SK-N-SH (cell line): ENCODE results near the gene LRRIQ4. TPM values are rescaled to one million over a fixed set of nuclear protein-coding genes. Genes with fewer than 3 reads are reported as not detected.

Source experiments
- CTCF ChIA-PET: fragments of 300-600, 350-600 bp; formaldehyde crosslinking; extraction: SDS; loops from one replicate; lab custom pipeline; 2021; lab: Yijun Ruan, JAX
- POLR2A ChIA-PET: fragments of 350-600 bp; sonication (Branson Sonifier 250); formaldehyde crosslinking; extraction: SDS; loops from one replicate; lab custom pipeline; 2020; ENCODE audit warnings: antibody characterized with exemption, inconsistent platforms; lab: Yijun Ruan, JAX
- DNase-seq: peaks from one replicate; pipeline ENCODE4 v3.0.0; 2012
- H2AFZ ChIP-seq: fragments of 200-600 bp; sonication (generic); 2 replicates; pipeline ENCODE4 v1.8.1; 2016; ENCODE audit warnings: antibody characterized with exemption, mild to moderate bottlenecking, low read depth
- H3F3A ChIP-seq: fragments of 200-600 bp; sonication (generic); replicated peaks from 2 replicates; pipeline ENCODE3; 2016; ENCODE audit warnings: antibody characterized with exemption, mild to moderate bottlenecking; ENCODE audit not compliant: insufficient read depth
- H3K27ac ChIP-seq, 2 experiments: fragments of 200-500 bp in 1 of 2; fragments of 200-600 bp in 1 of 2; sonication (Bioruptor generic) in 1 of 2; sonication (generic), shearing (Covaris generic) in 1 of 2; 2 replicates each; pipeline versions ENCODE4 v1.5.1 to v1.6.1; 2014 to 2016; ENCODE audit warnings: low read depth in 2 of 2, inconsistent platforms in 1 of 2, low read length in 1 of 2, mild to moderate bottlenecking in 1 of 2, mixed read lengths in 1 of 2
- H3K27me3 ChIP-seq: fragments of 200-600 bp; sonication (generic), shearing (Covaris generic); 2 replicates; pipeline ENCODE4 v1.6.1; 2016; ENCODE audit warnings: mixed run types; ENCODE audit not compliant: insufficient read depth
- H3K36me3 ChIP-seq, 2 experiments: fragments of 200-500 bp in 1 of 2; fragments of 200-600 bp in 1 of 2; sonication (Bioruptor generic) in 1 of 2; sonication (generic) in 1 of 2; replicated peaks in 1 of 2; 2 replicates each; pipeline versions ENCODE3 to v1.5.1; 2014 to 2016; ENCODE audit warnings: low read length in 1 of 2, mild to moderate bottlenecking in 1 of 2; ENCODE audit not compliant: insufficient read depth in 2 of 2, control insufficient read depth in 1 of 2
- H3K4me1 ChIP-seq, 2 experiments: fragments of 200-500 bp in 1 of 2; fragments of 200-600 bp in 1 of 2; sonication (Bioruptor generic) in 1 of 2; sonication (generic), shearing (Covaris generic) in 1 of 2; 2 replicates each; pipeline versions ENCODE4 v1.5.1 to v1.6.1; 2014 to 2016; ENCODE audit warnings: low read depth in 1 of 2, low read length in 1 of 2, mixed run types in 1 of 2; ENCODE audit not compliant: insufficient read depth in 2 of 2, control insufficient read depth in 1 of 2
- H3K4me2 ChIP-seq: fragments of 200-600 bp; sonication (generic), shearing (Covaris generic); 2 replicates; pipeline ENCODE4 v1.6.1; 2017; ENCODE audit warnings: mixed run types
- H3K4me3 ChIP-seq, 2 experiments: fragments of 200-500 bp in 1 of 2; fragments of 200-600 bp in 1 of 2; sonication (Bioruptor generic) in 1 of 2; sonication (generic), shearing (Covaris generic) in 1 of 2; 2 replicates each; pipeline versions ENCODE4 v1.5.1 to v1.8.1; 2014 to 2016; ENCODE audit warnings: low read depth in 2 of 2, inconsistent platforms in 1 of 2, low read length in 1 of 2, mild to moderate bottlenecking in 1 of 2, mixed read lengths in 1 of 2, moderate library complexity in 1 of 2
- H3K79me2 ChIP-seq: fragments of 200-600 bp; sonication (generic); 2 replicates; pipeline ENCODE4 v1.8.1; 2017; ENCODE audit warnings: mild to moderate bottlenecking; ENCODE audit not compliant: insufficient read depth
- H3K9ac ChIP-seq: fragments of 200-600 bp; sonication (generic); 2 replicates; pipeline ENCODE4 v1.6.1; 2017; ENCODE audit warnings: mixed run types
- H3K9me2 ChIP-seq: fragments of 200-600 bp; sonication (generic); 2 replicates; pipeline ENCODE4 v1.6.1; 2017; ENCODE audit warnings: mixed run types
- H3K9me3 ChIP-seq: fragments of 200-600 bp; sonication (generic); 2 replicates; pipeline ENCODE4 v1.6.1; 2017; ENCODE audit warnings: mixed run types, mild to moderate bottlenecking, moderate library complexity
- H4K20me1 ChIP-seq: fragments of 200-600 bp; sonication (generic); 2 replicates; pipeline ENCODE4 v1.6.1; 2017; ENCODE audit warnings: mild to moderate bottlenecking, mixed run types; ENCODE audit not compliant: insufficient read depth
- CHD2 ChIP-seq: fragments of 150-350 bp; IDR thresholded peaks from 2 replicates; pipeline ENCODE4 v1.6.1; 2018; ENCODE audit warnings: low read length; ENCODE audit not compliant: partially characterized antibody
- EZH2phosphoT487 ChIP-seq: fragments of 200-600 bp; sonication (generic); IDR thresholded peaks from 2 replicates; pipeline ENCODE4 v1.6.1; 2017; ENCODE audit warnings: low read depth, mixed run types, mild to moderate bottlenecking, antibody characterized with exemption, moderate library complexity, borderline replicate concordance
- FOSL2 ChIP-seq: IDR thresholded peaks from 2 replicates; pipeline ENCODE4 v1.4.0; 2012; ENCODE audit warnings: low read depth, mild to moderate bottlenecking, moderate library complexity, borderline replicate concordance
- FOXM1 ChIP-seq: IDR thresholded peaks from 2 replicates; pipeline ENCODE4 v1.4.0; 2012; ENCODE audit warnings: low read depth, mild to moderate bottlenecking
- GATA2 ChIP-seq: sonication (generic); formaldehyde crosslinking; IDR thresholded peaks from 2 replicates; pipeline ENCODE4 v1.5.0; 2020; ENCODE audit warnings: mild to moderate bottlenecking, missing genetic modification reagents
- JUND ChIP-seq: IDR thresholded peaks from 2 replicates; pipeline ENCODE4 v1.4.0; 2012
- MEF2A ChIP-seq: IDR thresholded peaks from 2 replicates; pipeline ENCODE4 v1.4.0; 2012; ENCODE audit warnings: low read depth, borderline replicate concordance
- RCOR1 ChIP-seq: fragments of 150-350 bp; IDR thresholded peaks from 2 replicates; pipeline ENCODE4 v1.6.1; 2017; ENCODE audit warnings: antibody characterized with exemption, low read length
- RFX5 ChIP-seq: IDR thresholded peaks from 2 replicates; pipeline ENCODE4 v1.6.1; 2012; ENCODE audit warnings: mild to moderate bottlenecking, improper control_type of control experiment, low read length
- SIN3A ChIP-seq: IDR thresholded peaks from 2 replicates; pipeline ENCODE4 v1.6.1; 2012; ENCODE audit warnings: low read depth, mild to moderate bottlenecking, low read length, moderate library complexity, borderline replicate concordance
- SMC3 ChIP-seq: IDR thresholded peaks from 2 replicates; pipeline ENCODE4 v1.6.1; 2012; ENCODE audit warnings: low read depth, low read length, improper control_type of control experiment
- TAF1 ChIP-seq: IDR thresholded peaks from 2 replicates; pipeline ENCODE4 v1.6.1; 2012; ENCODE audit warnings: low read depth, mild to moderate bottlenecking, low read length, moderate library complexity, borderline replicate concordance
- TEAD4 ChIP-seq: IDR thresholded peaks from 2 replicates; pipeline ENCODE4 v1.4.0; 2012; ENCODE audit warnings: mild to moderate bottlenecking, borderline replicate concordance; ENCODE audit not compliant: insufficient read depth
- WGBS: methylation state at CpG from one replicate; pipeline ENCODE4 v1.1.6; 2017; ENCODE audit warnings: low lambda C conversion rate; 5-methylcytosine and 5-hydroxymethylcytosine counted together
- polyA plus RNA-seq, 3 experiments: library from polyadenylated mRNA; depleted of rRNA; stranded (reverse); fragments of >200 nt; gene quantifications; 2 replicates each; pipeline ENCODE4 v1.2.3, GENCODE V29; 2012
- TF ChIP-seq, protein P1 (sequence below): IDR thresholded peaks from 2 replicates; pipeline ENCODE4 v1.6.1; 2012; ENCODE audit warnings: mild to moderate bottlenecking, low read depth, low read length, moderate library complexity
- TF ChIP-seq, protein P2 (sequence below): IDR thresholded peaks from 2 replicates; pipeline ENCODE4; 2012
- TF ChIP-seq, protein P3 (sequence below): fragments of 150-350 bp; IDR thresholded peaks from 2 replicates; pipeline ENCODE4 v1.6.1; 2017; ENCODE audit warnings: antibody characterized with exemption, low read length, low read depth, borderline replicate concordance

LRRIQ4 gene
- polyA plus RNA-seq, 1 of the 3 experiments (the other 2 are of a cell fraction) = not detected

DNA sequence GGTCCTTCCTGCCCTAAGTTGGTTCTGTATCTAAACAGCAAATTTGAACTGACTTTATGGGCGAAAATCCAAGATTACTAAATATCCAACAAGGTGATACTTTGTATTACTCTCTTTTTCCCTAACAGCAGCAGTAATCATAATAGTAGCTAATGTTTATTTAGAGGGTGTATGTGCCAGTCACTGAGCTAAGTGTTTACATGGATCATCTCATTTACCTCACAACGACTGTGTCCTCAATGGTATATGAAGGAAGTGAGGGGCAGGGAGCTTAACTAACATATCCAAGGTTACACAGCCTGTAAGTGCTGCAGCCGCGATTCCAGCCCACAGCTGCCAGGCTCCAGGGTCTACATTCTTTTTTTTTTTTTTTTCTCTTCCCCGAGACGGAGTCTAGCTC, 10.3 kb downstream of the LRRIQ4 start:
- POLR2A ChIA-PET = interaction anchor here (0.7 kb wide), 1 partner anchor 9 kb away, joined by 3 read pairs; no protein-coding TSS in a partner anchor
- no peaks in the 10 kb centered on the region for H3K36me3 ChIP-seq
- H3K4me3 ChIP-seq = no peak overlapping the region
- H3F3A ChIP-seq = no peaks in the 10 kb centered on the region
- no peaks in the 10 kb centered on the region for H3K9me2 ChIP-seq
- no peaks in the 10 kb centered on the region for H4K20me1 ChIP-seq
- no peak overlapping the region for H2AFZ ChIP-seq
- H3K79me2 ChIP-seq = no peaks in the 10 kb centered on the region
- 62% methylated on average over 6 of the region's 6 CpGs for WGBS
- TF ChIP-seq MEF2A (no peak), TAF1 (no peak), RCOR1 (no peak), SMC3 (no peak), EZH2phosphoT487 (no peak), GATA2 (no peak), RFX5 (no peak), FOXM1 (no peak), CHD2 (no peak), SIN3A (no peak), TEAD4 (no peak), JUND (no peak), FOSL2 (no peak)
- TF ChIP-seq, protein P1, sequence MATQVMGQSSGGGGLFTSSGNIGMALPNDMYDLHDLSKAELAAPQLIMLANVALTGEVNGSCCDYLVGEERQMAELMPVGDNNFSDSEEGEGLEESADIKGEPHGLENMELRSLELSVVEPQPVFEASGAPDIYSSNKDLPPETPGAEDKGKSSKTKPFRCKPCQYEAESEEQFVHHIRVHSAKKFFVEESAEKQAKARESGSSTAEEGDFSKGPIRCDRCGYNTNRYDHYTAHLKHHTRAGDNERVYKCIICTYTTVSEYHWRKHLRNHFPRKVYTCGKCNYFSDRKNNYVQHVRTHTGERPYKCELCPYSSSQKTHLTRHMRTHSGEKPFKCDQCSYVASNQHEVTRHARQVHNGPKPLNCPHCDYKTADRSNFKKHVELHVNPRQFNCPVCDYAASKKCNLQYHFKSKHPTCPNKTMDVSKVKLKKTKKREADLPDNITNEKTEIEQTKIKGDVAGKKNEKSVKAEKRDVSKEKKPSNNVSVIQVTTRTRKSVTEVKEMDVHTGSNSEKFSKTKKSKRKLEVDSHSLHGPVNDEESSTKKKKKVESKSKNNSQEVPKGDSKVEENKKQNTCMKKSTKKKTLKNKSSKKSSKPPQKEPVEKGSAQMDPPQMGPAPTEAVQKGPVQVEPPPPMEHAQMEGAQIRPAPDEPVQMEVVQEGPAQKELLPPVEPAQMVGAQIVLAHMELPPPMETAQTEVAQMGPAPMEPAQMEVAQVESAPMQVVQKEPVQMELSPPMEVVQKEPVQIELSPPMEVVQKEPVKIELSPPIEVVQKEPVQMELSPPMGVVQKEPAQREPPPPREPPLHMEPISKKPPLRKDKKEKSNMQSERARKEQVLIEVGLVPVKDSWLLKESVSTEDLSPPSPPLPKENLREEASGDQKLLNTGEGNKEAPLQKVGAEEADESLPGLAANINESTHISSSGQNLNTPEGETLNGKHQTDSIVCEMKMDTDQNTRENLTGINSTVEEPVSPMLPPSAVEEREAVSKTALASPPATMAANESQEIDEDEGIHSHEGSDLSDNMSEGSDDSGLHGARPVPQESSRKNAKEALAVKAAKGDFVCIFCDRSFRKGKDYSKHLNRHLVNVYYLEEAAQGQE = no peak
- TF ChIP-seq, protein P2, sequence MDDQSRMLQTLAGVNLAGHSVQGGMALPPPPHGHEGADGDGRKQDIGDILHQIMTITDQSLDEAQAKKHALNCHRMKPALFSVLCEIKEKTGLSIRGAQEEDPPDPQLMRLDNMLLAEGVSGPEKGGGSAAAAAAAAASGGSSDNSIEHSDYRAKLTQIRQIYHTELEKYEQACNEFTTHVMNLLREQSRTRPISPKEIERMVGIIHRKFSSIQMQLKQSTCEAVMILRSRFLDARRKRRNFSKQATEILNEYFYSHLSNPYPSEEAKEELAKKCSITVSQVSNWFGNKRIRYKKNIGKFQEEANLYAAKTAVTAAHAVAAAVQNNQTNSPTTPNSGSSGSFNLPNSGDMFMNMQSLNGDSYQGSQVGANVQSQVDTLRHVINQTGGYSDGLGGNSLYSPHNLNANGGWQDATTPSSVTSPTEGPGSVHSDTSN = no peak
- TF ChIP-seq, protein P3, sequence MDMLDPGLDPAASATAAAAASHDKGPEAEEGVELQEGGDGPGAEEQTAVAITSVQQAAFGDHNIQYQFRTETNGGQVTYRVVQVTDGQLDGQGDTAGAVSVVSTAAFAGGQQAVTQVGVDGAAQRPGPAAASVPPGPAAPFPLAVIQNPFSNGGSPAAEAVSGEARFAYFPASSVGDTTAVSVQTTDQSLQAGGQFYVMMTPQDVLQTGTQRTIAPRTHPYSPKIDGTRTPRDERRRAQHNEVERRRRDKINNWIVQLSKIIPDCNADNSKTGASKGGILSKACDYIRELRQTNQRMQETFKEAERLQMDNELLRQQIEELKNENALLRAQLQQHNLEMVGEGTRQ = no peak
- DNase-seq = no peak
- H3K4me2 ChIP-seq = no peak overlapping the region
- no peak overlapping the region for H3K9ac ChIP-seq
- CTCF ChIA-PET = interaction anchor here (1.0 kb wide), 1 partner anchor 39 kb away, joined by 3 read pairs; no protein-coding TSS in a partner anchor
- H3K9me3 ChIP-seq = no peaks in the 10 kb centered on the region; the same call in 1 of the 2 replicates
- peaks cover 0 to 3% of the 10 kb centered on the region in 2 experiments; a peak in 2 of 4 replicates for H3K4me1 ChIP-seq
- no peaks in the 10 kb centered on the region for H3K27me3 ChIP-seq
- no peak overlapping the region for H3K27ac ChIP-seq
